Anterior cingulate cortex (tissue), 58 donors: Measurements from ENCODE around the gene PDCD1LG2.
A peak's percentile ranks its signal among the peaks of the same experiment; 100 is the strongest.
"Not testable (repeated sequence)": the region's sequence is repeated elsewhere in the genome, so short reads cannot be mapped to it uniquely, and the experiment has no call there.

Experiments used
- DNase-seq, 58 donors: peaks; one replicate each; lab custom pipeline; 2025; lab: John Stamatoyannopoulos, UW

The PDCD1LG2 gene

GRCh38 chr9:5492965-5493678 lies 17.2 kb upstream of the PDCD1LG2 start:
- no peak for DNase-seq

- DNase-seq = peak in 5 of 58 donors; percentile 4 to 23 (median 15)
Measured at GRCh38 chr9:5493679-5494511, 16.4 kb upstream of the PDCD1LG2 start.

GRCh38 chr9:5494765-5495164 lies 15.6 kb upstream of the PDCD1LG2 start:
- not testable (repeated sequence) for DNase-seq

- DNase-seq = no peak
Measured at GRCh38 chr9:5499157-5499556, 11.2 kb upstream of the PDCD1LG2 start.

GRCh38 chr9:5499889-5500398 lies 10.4 kb upstream of the PDCD1LG2 start:
- DNase-seq = no peak

GRCh38 chr9:5500441-5501235 lies 9.7 kb upstream of the PDCD1LG2 start:
- DNase-seq = no peak

GRCh38 chr9:5502553-5502952 lies 7.8 kb upstream of the PDCD1LG2 start:
- no peak for DNase-seq

GRCh38 chr9:5509573-5509972 lies 758 bp upstream of the PDCD1LG2 start:
- no peak for DNase-seq

- DNase-seq = no peak
Measured at GRCh38 chr9:5510989-5511388, 658 bp downstream of the PDCD1LG2 start.

GRCh38 chr9:5511476-5511875 lies 1.1 kb downstream of the PDCD1LG2 start:
- no peak for DNase-seq

- no peak for DNase-seq
Measured at GRCh38 chr9:5511935-5512580, 1.7 kb downstream of the PDCD1LG2 start.

GRCh38 chr9:5512658-5513452 lies 2.5 kb downstream of the PDCD1LG2 start:
- no peak for DNase-seq

GRCh38 chr9:5513966-5514616 lies 3.8 kb downstream of the PDCD1LG2 start:
- no peak for DNase-seq

- no peak for DNase-seq
Measured at GRCh38 chr9:5514617-5515260, 4.4 kb downstream of the PDCD1LG2 start.

GRCh38 chr9:5515261-5515650 lies 4.9 kb downstream of the PDCD1LG2 start:
- no peak for DNase-seq

- no peak for DNase-seq
Measured at GRCh38 chr9:5516453-5517220, 6.3 kb downstream of the PDCD1LG2 start.

- peak in 6 of 58 donors; percentile 5 to 49 (median 11) for DNase-seq
Measured at GRCh38 chr9:5518171-5518936, 8.0 kb downstream of the PDCD1LG2 start.
